HepG2 (cell line): ENCODE measurements around the gene CFAP221. TPM values are rescaled to one million over a fixed set of nuclear protein-coding genes. Genes with fewer than 3 reads are reported as not detected.

Source experiments
- FLYWCH1 ChIP-seq: sonication (generic); formaldehyde crosslinking; IDR thresholded peaks from 2 replicates; pipeline ENCODE4 v1.8.1; 2023; ENCODE audit warnings: mild to moderate bottlenecking, missing genetic modification reagents
- MIER2 ChIP-seq: IDR thresholded peaks from 2 replicates; pipeline ENCODE4 v1.6.1; 2016; ENCODE audit warnings: missing biosample characterization, missing genetic modification reagents
- NRL ChIP-seq: sonication (generic); formaldehyde crosslinking; IDR thresholded peaks from 2 replicates; pipeline ENCODE4 v1.5.0; 2020; ENCODE audit warnings: missing genetic modification reagents, mild to moderate bottlenecking, moderate library complexity, borderline replicate concordance
- PAX8 ChIP-seq: sonication (generic); formaldehyde crosslinking; IDR thresholded peaks from 2 replicates; pipeline ENCODE4 v1.8.0; 2022; ENCODE audit warnings: mild to moderate bottlenecking, missing genetic modification reagents, borderline replicate concordance
- POLR2G ChIP-seq: fragments of 200-400 bp; formaldehyde crosslinking; IDR thresholded peaks from 2 replicates; pipeline ENCODE4 v1.6.1; 2018; ENCODE audit warnings: mild to moderate bottlenecking, low read depth, low read length, moderate library complexity
- REL ChIP-seq: sonication (generic); formaldehyde crosslinking; conservative IDR thresholded peaks from 2 replicates; pipeline ENCODE4 v1.8.0; 2022; ENCODE audit warnings: mild to moderate bottlenecking, missing genetic modification reagents, moderate library complexity
- SIN3B ChIP-seq: fragments of 150-350 bp; IDR thresholded peaks from 2 replicates; pipeline ENCODE4 v1.6.1; 2014; ENCODE audit warnings: low read length
- ZNF292 ChIP-seq: sonication (generic); formaldehyde crosslinking; IDR thresholded peaks from 2 replicates; pipeline ENCODE4 v1.8.1; 2022; ENCODE audit warnings: mild to moderate bottlenecking, low read depth, missing genetic modification reagents, borderline replicate concordance
- ZNF451 ChIP-seq: sonication (generic); formaldehyde crosslinking; IDR thresholded peaks from 2 replicates; pipeline ENCODE4 v1.5.0; 2020; ENCODE audit warnings: mild to moderate bottlenecking, missing genetic modification reagents
- ZZZ3 ChIP-seq: sonication (generic); formaldehyde crosslinking; IDR thresholded peaks from 2 replicates; pipeline ENCODE4 v1.4.0; 2020; ENCODE audit warnings: missing genetic modification reagents, mild to moderate bottlenecking, borderline replicate concordance
- polyA plus RNA-seq, 8 experiments: library from polyadenylated mRNA; depleted of rRNA in 3 of 8; stranded (reverse) in 7 of 8; unstranded in 1 of 8; fragments of >200 nt; fragmentation: Illumina TruSeq in 4 of 8; extraction: Trizol in 4 of 8; gene quantifications; 2 replicates each; pipeline versions ENCODE4 v1.2.1 to v1.2.3, GENCODE V29; 2011 to 2016; ENCODE audit warnings: low read depth in 4 of 8, missing spikeins in 1 of 8, mixed read lengths in 1 of 8; ENCODE audit not compliant: insufficient read depth in 1 of 8
- total RNA-seq, 5 experiments: library from RNA; depleted of rRNA; stranded (reverse); fragments of >200 nt; fragmentation: Illumina TruSeq; extraction: Trizol; gene quantifications; 2 replicates each; pipeline ENCODE4 v1.2.3, GENCODE V29; 2016; ENCODE audit warnings: low read depth in 1 of 5
- TF ChIP-seq, protein P1 (sequence below): sonication (generic); formaldehyde crosslinking; IDR thresholded peaks from 2 replicates; pipeline ENCODE4 v1.4.0; 2020; ENCODE audit warnings: mild to moderate bottlenecking, low read depth, missing genetic modification reagents
- TF ChIP-seq, protein P2 (sequence below): fragments of 450-650 bp; IDR thresholded peaks from 2 replicates; pipeline ENCODE4 v1.6.1; 2017
- TF ChIP-seq, protein P3 (sequence below): sonication (generic); formaldehyde crosslinking; IDR thresholded peaks from 2 replicates; pipeline ENCODE4 v1.5.0; 2020; ENCODE audit warnings: mild to moderate bottlenecking, missing genetic modification reagents
- TF ChIP-seq, protein P4 (sequence below): sonication (generic); formaldehyde crosslinking; conservative IDR thresholded peaks from 2 replicates; pipeline ENCODE4 v1.8.0; 2022; ENCODE audit warnings: missing genetic modification reagents
- TF ChIP-seq, protein P5 (sequence below): sonication (generic); formaldehyde crosslinking; IDR thresholded peaks from 2 replicates; pipeline ENCODE4 v1.4.0; 2020; ENCODE audit warnings: mild to moderate bottlenecking, missing genetic modification reagents

The CFAP221 gene
- total and polyA plus RNA-seq, 2 of the 13 experiments (the other 11 are each of a cell fraction or from before 2014, with no cell fraction given): not detected

DNA sequence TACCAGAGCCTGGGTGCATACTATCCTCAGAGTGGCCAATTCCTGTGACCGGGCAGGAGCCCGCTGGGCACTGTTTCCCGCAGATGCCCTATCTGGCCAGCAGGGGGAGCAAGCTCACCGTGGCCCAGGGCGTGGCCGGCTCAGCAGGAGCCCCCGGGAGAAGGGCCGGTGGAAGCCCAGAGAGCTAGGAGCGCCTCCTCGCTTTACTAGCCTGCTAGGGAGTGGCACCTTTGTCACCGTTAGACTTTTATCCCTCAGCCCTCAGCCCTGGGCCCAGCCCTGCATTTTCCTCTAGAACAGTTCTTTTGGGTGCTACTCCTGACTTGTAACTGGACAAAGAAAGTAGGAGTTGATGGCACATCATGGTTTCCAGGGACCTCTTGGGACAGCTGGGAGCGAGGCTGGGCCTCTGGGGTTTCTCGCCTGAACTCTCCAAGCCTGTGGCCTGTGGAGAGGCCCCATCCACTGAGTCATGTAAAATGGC, 158.7 kb downstream of the CFAP221 start (continued):
- TF ChIP-seq, protein P1, sequence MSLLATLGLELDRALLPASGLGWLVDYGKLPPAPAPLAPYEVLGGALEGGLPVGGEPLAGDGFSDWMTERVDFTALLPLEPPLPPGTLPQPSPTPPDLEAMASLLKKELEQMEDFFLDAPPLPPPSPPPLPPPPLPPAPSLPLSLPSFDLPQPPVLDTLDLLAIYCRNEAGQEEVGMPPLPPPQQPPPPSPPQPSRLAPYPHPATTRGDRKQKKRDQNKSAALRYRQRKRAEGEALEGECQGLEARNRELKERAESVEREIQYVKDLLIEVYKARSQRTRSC: no peak
- TF ChIP-seq SIN3B: no peak
- peak; percentile 48; the same call in 1 of the 2 replicates for TF ChIP-seq NRL (CRISPR knock-in tag)
- TF ChIP-seq ZNF292 (CRISPR knock-in tag): peak; percentile 63; the same call in 1 of the 2 replicates
- no peak for TF ChIP-seq POLR2G
- no peak for TF ChIP-seq PAX8 (CRISPR knock-in tag)
- TF ChIP-seq, protein P2, sequence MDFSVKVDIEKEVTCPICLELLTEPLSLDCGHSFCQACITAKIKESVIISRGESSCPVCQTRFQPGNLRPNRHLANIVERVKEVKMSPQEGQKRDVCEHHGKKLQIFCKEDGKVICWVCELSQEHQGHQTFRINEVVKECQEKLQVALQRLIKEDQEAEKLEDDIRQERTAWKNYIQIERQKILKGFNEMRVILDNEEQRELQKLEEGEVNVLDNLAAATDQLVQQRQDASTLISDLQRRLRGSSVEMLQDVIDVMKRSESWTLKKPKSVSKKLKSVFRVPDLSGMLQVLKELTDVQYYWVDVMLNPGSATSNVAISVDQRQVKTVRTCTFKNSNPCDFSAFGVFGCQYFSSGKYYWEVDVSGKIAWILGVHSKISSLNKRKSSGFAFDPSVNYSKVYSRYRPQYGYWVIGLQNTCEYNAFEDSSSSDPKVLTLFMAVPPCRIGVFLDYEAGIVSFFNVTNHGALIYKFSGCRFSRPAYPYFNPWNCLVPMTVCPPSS: no peak
- TF ChIP-seq, protein P3, sequence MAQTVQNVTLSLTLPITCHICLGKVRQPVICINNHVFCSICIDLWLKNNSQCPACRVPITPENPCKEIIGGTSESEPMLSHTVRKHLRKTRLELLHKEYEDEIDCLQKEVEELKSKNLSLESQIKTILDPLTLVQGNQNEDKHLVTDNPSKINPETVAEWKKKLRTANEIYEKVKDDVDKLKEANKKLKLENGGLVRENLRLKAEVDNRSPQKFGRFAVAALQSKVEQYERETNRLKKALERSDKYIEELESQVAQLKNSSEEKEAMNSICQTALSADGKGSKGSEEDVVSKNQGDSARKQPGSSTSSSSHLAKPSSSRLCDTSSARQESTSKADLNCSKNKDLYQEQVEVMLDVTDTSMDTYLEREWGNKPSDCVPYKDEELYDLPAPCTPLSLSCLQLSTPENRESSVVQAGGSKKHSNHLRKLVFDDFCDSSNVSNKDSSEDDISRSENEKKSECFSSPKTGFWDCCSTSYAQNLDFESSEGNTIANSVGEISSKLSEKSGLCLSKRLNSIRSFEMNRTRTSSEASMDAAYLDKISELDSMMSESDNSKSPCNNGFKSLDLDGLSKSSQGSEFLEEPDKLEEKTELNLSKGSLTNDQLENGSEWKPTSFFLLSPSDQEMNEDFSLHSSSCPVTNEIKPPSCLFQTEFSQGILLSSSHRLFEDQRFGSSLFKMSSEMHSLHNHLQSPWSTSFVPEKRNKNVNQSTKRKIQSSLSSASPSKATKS: no peak
- no peak for TF ChIP-seq REL (CRISPR knock-in tag)
- TF ChIP-seq MIER2 (CRISPR knock-in tag): no peak
- TF ChIP-seq ZZZ3 (CRISPR knock-in tag): no peak
- no peak for TF ChIP-seq FLYWCH1 (CRISPR knock-in tag)
- TF ChIP-seq, protein P4, sequence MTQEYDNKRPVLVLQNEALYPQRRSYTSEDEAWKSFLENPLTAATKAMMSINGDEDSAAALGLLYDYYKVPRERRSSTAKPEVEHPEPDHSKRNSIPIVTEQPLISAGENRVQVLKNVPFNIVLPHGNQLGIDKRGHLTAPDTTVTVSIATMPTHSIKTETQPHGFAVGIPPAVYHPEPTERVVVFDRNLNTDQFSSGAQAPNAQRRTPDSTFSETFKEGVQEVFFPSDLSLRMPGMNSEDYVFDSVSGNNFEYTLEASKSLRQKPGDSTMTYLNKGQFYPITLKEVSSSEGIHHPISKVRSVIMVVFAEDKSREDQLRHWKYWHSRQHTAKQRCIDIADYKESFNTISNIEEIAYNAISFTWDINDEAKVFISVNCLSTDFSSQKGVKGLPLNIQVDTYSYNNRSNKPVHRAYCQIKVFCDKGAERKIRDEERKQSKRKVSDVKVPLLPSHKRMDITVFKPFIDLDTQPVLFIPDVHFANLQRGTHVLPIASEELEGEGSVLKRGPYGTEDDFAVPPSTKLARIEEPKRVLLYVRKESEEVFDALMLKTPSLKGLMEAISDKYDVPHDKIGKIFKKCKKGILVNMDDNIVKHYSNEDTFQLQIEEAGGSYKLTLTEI (CRISPR knock-in tag): no peak
- TF ChIP-seq, protein P5, sequence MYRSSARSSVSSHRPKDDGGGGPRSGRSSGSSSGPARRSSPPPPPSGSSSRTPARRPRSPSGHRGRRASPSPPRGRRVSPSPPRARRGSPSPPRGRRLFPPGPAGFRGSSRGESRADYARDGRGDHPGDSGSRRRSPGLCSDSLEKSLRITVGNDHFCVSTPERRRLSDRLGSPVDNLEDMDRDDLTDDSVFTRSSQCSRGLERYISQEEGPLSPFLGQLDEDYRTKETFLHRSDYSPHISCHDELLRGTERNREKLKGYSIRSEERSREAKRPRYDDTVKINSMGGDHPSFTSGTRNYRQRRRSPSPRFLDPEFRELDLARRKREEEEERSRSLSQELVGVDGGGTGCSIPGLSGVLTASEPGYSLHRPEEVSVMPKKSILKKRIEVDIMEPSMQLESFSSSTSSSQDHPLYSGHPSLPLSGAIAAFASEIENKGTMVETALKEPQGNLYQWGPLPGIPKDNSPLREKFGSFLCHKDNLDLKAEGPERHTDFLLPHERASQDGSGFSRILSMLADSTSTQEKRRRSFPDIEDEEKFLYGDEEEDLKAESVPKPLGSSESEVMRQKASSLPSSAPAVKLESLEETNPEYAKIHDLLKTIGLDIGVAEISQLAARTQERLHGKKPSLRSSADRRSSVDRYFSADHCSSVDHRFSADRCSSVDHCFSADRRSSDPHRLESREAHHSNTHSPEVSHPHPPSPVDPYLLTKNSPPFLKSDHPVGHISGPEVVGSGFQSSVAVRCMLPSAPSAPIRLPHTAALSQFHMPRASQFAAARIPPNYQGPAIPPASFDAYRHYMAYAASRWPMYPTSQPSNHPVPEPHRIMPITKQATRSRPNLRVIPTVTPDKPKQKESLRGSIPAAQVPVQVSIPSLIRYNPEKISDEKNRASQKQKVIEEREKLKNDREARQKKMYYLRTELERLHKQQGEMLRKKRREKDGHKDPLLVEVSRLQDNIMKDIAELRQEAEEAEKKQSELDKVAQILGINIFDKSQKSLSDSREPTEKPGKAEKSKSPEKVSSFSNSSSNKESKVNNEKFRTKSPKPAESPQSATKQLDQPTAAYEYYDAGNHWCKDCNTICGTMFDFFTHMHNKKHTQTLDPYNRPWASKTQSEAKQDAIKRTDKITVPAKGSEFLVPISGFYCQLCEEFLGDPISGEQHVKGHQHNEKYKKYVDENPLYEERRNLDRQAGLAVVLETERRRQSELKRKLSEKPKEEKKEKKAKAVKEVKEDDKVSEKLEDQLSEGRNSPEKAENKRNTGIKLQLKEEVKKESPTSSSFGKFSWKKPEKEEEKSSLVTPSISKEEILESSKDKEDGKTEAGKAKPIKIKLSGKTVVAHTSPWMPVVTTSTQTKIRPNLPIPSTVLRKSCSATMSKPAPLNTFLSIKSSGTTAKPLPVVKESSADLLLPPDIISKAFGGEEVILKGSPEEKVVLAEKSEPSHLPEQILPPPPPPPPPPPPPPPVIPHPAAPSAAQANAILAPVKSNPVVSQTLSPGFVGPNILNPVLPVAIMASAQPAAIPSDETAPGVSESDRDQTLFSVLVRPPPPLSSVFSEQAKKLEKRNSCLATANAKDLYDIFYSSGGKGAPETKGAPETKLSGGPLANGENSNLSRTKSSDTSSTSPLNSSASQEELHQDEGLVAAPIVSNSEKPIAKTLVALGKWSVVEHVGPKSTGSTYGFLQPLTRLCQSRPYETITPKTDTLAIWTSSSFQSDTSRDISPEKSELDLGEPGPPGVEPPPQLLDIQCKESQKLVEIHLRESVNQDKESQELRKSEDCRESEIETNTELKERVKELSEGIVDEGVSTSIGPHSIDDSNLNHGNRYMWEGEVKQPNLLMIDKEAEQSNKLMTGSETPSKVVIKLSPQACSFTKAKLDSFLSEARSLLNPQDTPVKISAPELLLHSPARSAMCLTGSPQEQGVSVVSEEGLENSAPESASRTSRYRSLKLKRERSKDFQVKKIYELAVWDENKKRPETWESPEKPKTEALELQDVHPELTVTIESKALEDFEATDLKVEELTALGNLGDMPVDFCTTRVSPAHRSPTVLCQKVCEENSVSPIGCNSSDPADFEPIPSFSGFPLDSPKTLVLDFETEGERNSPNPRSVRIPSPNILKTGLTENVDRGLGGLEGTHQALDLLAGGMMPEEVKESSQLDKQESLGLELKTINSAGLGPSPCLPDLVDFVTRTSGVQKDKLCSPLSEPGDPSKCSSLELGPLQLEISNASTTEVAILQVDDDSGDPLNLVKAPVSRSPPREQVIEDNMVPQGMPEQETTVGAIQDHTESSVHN: no peak
- no peak for TF ChIP-seq ZNF451
